HEK293 (cell line): ENCODE measurements around the gene RPUSD1.

Experiments used
- FEZF1 ChIP-seq: fragments of 450-650 bp; formaldehyde crosslinking; IDR thresholded peaks from 2 replicates; pipeline ENCODE4 v1.5.1; 2016; ENCODE audit warnings: missing biosample characterization, missing genetic modification characterization
- YY1 ChIP-seq: fragments of 450-650 bp; formaldehyde crosslinking; IDR thresholded peaks from 2 replicates; pipeline ENCODE4 v1.5.1; 2018; ENCODE audit warnings: missing biosample characterization, missing genetic modification characterization
- ZBTB48 ChIP-seq: fragments of 450-650 bp; formaldehyde crosslinking; IDR thresholded peaks from 2 replicates; pipeline ENCODE4 v1.5.1; 2016; ENCODE audit warnings: missing biosample characterization, missing genetic modification characterization
- ZFP37 ChIP-seq: fragments of 450-650 bp; formaldehyde crosslinking; IDR thresholded peaks from 2 replicates; pipeline ENCODE4 v1.5.1; 2016; ENCODE audit warnings: missing biosample characterization, missing genetic modification characterization
- ZIC2 ChIP-seq: fragments of 450-650 bp; formaldehyde crosslinking; IDR thresholded peaks from 2 replicates; pipeline ENCODE4 v1.5.1; 2016; ENCODE audit warnings: missing biosample characterization, missing genetic modification characterization
- ZNF132 ChIP-seq: fragments of 450-650 bp; formaldehyde crosslinking; IDR thresholded peaks from 2 replicates; pipeline ENCODE4 v1.5.1; 2017; ENCODE audit warnings: missing biosample characterization, missing genetic modification characterization, borderline replicate concordance
- ZNF558 ChIP-seq: fragments of 450-650 bp; formaldehyde crosslinking; IDR thresholded peaks from 2 replicates; pipeline ENCODE4 v1.5.1; 2016; ENCODE audit warnings: missing biosample characterization, missing genetic modification characterization
- ZNF664 ChIP-seq: fragments of 450-650 bp; formaldehyde crosslinking; IDR thresholded peaks from 2 replicates; pipeline ENCODE4 v1.5.1; 2016; ENCODE audit warnings: missing biosample characterization, missing genetic modification characterization
- TF ChIP-seq, protein P1 (sequence below): fragments of 450-650 bp; formaldehyde crosslinking; IDR thresholded peaks from 2 replicates; pipeline ENCODE4 v1.5.1; 2016; ENCODE audit warnings: missing biosample characterization, missing genetic modification characterization
- TF ChIP-seq, protein P2 (sequence below): fragments of 450-650 bp; formaldehyde crosslinking; IDR thresholded peaks from 2 replicates; pipeline ENCODE4 v1.5.1; 2016; ENCODE audit warnings: missing biosample characterization, missing genetic modification characterization

GRCh38 chr16:766008-766819 lies 22.0 kb downstream of the RPUSD1 start:
- TF ChIP-seq FEZF1 (tag by site-specific recombination) (no peak), ZNF558 (tag by site-specific recombination) (no peak), ZFP37 (no peak), ZIC2 (tag by site-specific recombination) (no peak), ZNF132 (no peak), ZNF664 (tag by site-specific recombination) (no peak), YY1 (no peak), ZBTB48 (tag by site-specific recombination) (no peak)
- TF ChIP-seq, protein P1, sequence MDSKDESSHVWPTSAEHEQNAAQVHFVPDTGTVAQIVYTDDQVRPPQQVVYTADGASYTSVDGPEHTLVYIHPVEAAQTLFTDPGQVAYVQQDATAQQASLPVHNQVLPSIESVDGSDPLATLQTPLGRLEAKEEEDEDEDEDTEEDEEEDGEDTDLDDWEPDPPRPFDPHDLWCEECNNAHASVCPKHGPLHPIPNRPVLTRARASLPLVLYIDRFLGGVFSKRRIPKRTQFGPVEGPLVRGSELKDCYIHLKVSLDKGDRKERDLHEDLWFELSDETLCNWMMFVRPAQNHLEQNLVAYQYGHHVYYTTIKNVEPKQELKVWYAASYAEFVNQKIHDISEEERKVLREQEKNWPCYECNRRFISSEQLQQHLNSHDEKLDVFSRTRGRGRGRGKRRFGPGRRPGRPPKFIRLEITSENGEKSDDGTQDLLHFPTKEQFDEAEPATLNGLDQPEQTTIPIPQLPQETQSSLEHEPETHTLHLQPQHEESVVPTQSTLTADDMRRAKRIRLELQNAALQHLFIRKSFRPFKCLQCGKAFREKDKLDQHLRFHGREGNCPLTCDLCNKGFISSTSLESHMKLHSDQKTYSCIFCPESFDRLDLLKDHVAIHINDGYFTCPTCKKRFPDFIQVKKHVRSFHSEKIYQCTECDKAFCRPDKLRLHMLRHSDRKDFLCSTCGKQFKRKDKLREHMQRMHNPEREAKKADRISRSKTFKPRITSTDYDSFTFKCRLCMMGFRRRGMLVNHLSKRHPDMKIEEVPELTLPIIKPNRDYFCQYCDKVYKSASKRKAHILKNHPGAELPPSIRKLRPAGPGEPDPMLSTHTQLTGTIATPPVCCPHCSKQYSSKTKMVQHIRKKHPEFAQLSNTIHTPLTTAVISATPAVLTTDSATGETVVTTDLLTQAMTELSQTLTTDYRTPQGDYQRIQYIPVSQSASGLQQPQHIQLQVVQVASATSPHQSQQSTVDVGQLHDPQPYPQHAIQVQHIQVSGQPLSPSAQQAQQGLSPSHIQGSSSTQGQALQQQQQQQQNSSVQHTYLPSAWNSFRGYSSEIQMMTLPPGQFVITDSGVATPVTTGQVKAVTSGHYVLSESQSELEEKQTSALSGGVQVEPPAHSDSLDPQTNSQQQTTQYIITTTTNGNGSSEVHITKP, result no peak
- TF ChIP-seq, protein P2, sequence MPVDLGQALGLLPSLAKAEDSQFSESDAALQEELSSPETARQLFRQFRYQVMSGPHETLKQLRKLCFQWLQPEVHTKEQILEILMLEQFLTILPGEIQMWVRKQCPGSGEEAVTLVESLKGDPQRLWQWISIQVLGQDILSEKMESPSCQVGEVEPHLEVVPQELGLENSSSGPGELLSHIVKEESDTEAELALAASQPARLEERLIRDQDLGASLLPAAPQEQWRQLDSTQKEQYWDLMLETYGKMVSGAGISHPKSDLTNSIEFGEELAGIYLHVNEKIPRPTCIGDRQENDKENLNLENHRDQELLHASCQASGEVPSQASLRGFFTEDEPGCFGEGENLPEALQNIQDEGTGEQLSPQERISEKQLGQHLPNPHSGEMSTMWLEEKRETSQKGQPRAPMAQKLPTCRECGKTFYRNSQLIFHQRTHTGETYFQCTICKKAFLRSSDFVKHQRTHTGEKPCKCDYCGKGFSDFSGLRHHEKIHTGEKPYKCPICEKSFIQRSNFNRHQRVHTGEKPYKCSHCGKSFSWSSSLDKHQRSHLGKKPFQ (tag by site-specific recombination), result no peak
